Measurements from ENCODE around the gene MAP9.
"Not testable (repeated sequence)": the region's sequence is repeated elsewhere in the genome, so short reads cannot be mapped to it uniquely, and the experiment has no call there.

The MAP9 gene

DNA sequence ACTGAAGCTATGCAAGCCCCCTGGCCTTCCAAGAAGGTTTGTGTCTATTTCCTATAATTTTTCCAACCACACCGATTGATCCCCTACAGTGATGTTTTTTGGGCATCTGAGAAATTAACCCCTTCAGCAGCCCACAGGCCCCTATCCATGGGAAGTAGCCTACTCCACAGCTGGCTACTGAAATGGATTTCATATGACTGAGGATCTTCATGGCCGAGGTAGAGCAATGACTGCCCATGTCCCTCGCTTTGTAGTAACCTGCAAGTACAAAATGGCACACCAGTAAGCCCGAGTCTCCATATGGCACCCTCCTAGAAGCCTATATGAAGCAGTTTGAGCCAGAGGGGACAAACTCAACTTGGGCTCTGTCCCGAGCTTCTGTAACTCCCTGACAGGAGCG lies 36.8 kb downstream of the MAP9 start:
- no peak for DNase-seq

GRCh38 chr4:155339588-155339987 lies 37.2 kb downstream of the MAP9 start:
- no peak for DNase-seq

DNA sequence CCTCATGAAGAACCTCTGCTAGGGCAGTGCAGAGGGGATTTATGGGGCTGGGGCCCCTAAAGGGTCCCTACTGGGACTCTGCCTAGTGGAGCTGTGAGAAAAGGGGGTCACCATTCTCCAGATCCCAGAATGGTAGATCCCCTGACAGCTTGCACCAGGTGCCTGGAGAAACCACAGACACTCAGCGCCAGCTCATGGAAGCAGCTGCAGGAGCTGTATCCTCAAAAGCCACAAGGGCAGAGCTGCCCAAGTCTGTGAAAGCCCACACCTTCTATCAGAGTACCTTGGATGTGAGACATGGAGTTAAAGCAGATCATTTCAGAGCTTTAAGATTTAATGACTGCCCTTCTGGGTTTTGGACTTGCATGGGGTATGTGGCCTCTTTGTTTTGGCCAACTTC lies 38.6 kb downstream of the MAP9 start:
- no peak for DNase-seq

DNA sequence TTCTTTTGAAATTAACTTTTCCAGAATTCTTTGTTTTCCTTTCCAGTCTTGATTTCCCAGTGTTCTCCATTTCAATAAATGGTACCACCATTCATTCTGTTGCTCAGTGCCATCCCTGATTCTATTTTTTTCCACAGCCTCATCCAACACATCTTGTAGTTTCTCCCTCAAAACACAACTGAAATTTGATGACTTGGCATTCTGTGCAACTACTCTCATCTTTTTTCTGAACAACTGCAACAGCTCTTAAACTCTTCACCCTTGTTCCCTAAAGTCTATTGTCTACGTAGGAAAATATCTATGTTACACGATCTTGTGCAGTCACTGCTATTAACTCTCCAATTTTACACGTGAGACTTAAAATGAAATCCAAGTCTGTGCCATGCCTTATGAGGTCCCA lies 40.5 kb downstream of the MAP9 start:
- no peak for DNase-seq

GRCh38 chr4:155331478-155331877 lies 45.3 kb downstream of the MAP9 start:
- DNase-seq: no peak

- no peak for DNase-seq
Observed at GRCh38 chr4:155322782-155323181, 54.0 kb downstream of the MAP9 start.

DNA sequence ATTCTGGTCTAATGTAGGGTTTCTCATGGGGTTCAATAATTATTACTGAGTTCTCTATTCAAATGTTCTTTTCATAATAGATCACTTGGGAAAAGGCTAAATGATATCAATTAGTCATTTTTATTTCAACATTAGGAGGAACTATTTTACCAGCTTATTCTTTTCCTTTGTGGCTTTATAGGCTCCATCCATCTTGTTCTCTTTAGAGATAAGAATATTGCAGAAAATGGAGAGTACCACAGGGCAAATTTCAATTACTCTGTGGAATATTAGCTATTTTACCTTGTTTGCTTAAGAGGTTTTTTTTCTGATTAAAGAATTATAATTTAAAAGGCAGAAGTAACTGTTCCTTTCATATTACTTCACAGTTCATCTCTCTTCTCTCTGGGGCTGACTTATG lies 55.8 kb downstream of the MAP9 start:
- DNase-seq: no peak

- no peak for DNase-seq
Observed at GRCh38 chr4:155319516-155319915, 57.2 kb downstream of the MAP9 start.

DNA sequence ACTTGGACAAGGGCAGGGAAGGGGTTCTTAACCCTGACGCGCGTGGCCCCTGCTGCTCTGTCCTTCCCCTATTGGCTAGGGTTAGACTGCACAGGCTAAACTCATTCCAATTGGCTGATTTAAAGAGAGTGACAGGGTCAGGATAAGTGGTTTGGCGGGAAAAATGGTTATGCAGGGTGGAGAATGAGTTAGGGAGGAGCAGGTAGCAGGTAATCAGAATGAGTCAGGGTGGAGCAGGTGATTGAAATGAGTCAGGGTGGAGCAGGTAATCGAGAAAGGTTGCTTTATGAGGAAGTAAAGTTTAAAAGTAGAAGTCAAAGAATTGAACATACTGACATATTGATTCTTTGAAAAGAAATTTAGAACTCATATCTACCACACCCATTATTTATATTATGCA lies 64.7 kb downstream of the MAP9 start:
- not testable (repeated sequence) for DNase-seq

DNA sequence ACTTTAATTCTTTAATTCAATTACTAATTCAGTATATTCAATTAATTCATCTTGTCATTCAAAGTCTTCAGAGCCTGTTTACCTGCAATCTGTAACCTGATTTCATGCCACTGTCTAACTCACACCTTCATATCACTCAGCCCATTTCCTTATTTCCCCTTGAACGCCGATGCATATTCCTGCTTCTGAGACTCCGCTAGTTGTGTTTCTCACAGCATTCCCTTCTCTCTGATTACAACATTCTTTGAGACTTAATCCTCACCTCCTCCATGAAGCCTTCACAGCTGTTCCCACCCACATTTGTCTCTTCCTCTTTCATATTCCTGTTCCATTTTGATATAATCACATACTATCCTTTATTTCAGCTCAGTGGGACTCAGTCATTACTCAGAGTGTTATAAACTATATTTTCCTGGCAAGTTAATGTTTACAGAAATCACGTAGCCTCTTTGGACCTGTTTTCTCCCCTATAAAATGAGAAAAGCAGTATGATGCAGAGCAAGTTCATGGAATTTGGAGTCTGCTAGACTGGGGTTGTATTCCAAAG lies 69.0 kb downstream of the MAP9 start:
- no peak for DNase-seq

- no peak for DNase-seq
Observed at GRCh38 chr4:155305619-155306018, 71.1 kb downstream of the MAP9 start.

DNA sequence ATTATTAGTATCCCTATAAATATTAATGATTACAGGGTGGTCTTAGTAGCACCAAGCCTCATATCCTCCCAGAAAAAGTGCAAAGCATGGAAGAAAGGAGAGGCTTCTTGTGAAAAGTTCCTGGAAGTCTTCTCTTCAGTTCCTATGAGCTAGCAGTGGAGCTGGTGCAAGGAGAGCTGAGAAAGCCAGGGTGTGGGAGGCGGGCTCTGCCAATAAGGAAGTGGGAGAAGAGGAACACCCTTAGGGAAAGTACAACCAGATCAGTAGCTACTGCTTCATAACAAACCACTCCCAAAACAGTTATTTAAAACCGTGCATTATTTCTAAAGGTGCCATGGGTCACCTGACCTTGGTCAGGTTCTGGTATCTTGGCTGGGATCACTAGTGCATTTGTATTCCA lies 72.4 kb downstream of the MAP9 start:
- DNase-seq: no peak

- DNase-seq: no peak
Observed at GRCh38 chr4:155299103-155299502, 77.7 kb downstream of the MAP9 start.

Measured in stimulated activated naive CD4-positive, alpha-beta T cell treated with Interleukin-2 at 50 U/mL for 16 hours (primary cell).